Urothelium cell line (cell line): ENCODE results near the gene ITGAX.
"Not testable (repeated sequence)": the region's sequence is repeated elsewhere in the genome, so short reads cannot be mapped to it uniquely, and the experiment has no call there.

Experiments
- DNase-seq: peaks from one replicate; pipeline ENCODE4 v3.0.0; 2011; ENCODE audit warnings: low spot score, mixed read lengths
- FAIRE-seq: peaks from 2 replicates; lab custom pipeline; 2011; peaks lifted over from hg19 to GRCh38; lab: Jason Lieb, UNC

ITGAX gene

GRCh38 chr16:31354394-31355291 lies at the start of gene ITGAX:
ITGAX (plus strand) TSS chr16:31355176; CDS start chr16:31355255, 79 bp downstream.
- FAIRE-seq: peak; percentile 20
- DNase-seq: peak; percentile 79

DNA sequence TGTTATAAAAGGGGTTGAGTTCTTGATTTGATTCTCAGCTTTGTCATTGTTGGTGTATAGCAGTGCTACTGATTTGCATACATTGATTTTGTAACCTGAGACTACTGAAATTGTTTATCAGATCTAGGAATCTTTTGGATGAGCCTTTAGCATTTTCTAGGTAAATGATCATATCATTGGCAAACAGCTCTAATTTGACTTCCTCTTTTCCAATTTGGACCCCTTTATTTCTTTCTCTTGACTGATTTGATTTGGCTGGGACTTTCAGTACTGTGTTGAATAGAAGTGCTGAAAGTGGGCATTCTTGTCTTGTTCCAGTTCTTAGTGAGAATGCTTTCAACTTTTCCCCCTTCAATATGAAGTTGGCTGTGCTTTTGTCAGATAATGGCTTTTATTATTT lies 49.8 kb upstream of the ITGAX start:
- FAIRE-seq: no peak
- no peak for DNase-seq

DNA sequence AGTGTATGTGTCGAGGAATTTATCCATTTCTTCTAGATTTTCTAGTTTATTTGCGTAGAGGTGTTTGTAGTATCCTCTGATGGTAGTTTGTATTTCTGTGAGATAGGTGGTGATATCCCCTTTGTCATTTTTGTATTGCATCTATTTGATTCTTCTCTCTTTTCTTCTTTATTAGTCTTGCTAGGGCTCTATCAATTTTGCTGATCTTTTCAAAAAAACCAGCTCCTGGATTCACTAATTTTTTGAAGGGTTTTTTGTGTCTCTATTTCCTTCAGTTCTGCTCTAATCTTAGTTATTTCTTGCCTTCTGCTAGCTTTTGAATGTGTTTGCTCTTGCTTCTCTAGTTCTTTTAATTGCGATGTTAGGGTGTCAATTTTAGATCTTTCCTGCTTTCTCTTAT lies 46.6 kb upstream of the ITGAX start:
- DNase-seq, FAIRE-seq: not testable (repeated sequence)

DNA sequence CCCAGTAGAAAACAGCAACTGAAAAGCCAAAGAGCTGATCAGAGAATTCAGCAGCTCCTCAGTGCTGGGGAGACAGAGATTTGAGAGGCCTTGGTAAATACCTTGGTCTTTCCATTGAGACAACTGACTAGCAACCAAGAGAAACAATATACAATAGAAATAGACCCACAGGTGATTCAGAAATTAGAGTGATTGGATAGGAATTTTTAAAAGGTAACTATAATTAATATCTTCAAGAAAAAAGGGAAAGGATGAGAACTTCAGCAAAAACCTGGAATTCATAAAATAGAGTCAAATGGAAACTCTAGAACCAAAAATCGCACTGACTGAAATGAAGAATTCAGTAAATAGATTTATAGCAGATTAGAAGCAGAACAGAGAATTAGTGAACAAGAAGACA lies 32.5 kb upstream of the ITGAX start:
- FAIRE-seq: no peak
- DNase-seq: no peak

GRCh38 chr16:31323959-31324629 lies 30.9 kb upstream of the ITGAX start:
- DNase-seq (no peak), FAIRE-seq (no peak)

DNA sequence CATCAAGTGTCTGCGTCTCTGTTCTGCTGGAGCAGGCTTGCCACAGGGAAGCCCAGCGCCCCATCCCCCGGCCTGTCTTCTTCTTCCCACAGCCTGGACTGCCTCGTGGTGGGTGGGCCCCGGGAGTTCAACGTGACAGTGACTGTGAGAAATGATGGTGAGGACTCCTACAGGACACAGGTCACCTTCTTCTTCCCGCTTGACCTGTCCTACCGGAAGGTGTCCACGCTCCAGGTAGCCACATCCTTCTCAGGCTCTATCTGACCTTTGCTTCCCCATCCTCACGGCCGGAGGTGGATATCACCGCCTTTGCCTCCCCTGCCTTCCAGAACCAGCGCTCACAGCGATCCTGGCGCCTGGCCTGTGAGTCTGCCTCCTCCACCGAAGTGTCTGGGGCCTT lies 29.8 kb upstream of the ITGAX start:
- DNase-seq (no peak), FAIRE-seq (no peak)

GRCh38 chr16:31327646-31328225 lies 27.2 kb upstream of the ITGAX start:
- FAIRE-seq: no peak

GRCh38 chr16:31328322-31329052 lies 26.5 kb upstream of the ITGAX start:
- FAIRE-seq (peak; percentile 92), DNase-seq (no peak)

More at GRCh38 chr16:31327646-31328225, 27.2 kb upstream of the ITGAX start:
- no peak for DNase-seq

DNA sequence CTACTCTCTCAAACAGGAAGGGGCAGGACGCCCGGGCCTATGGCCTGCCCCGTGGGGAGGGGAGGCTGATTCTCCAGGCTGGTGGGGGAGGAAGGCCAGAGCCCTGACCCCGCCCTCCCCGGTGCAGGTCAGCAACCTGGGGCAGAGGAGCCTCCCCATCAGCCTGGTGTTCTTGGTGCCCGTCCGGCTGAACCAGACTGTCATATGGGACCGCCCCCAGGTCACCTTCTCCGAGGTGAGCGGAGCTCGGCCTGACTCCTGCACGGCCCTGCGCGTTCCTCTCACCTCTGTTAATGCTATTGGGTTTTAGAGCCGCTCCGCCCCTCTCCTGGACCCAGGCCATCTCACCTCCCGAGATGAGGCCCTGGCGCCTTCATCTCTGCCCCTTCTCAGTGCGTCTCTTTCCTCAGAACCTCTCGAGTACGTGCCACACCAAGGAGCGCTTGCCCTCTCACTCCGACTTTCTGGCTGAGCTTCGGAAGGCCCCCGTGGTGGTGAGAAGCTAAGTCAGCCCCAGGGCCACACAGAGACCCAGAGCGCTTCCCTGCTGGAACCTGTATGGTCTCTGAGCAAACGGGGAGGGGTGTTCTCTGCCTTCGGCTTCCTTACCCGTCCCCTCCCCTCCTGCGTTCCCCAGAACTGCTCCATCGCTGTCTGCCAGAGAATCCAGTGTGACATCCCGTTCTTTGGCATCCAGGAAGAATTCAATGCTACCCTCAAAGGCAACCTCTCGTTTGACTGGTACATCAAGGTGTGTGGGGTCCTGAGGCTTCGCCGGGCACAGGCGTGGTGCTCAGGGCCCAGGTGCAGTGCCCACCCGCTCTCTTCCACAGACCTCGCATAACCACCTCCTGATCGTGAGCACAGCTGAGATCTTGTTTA lies 25.1 kb upstream of the ITGAX start:
- no peak for FAIRE-seq
- no peak for DNase-seq

DNA sequence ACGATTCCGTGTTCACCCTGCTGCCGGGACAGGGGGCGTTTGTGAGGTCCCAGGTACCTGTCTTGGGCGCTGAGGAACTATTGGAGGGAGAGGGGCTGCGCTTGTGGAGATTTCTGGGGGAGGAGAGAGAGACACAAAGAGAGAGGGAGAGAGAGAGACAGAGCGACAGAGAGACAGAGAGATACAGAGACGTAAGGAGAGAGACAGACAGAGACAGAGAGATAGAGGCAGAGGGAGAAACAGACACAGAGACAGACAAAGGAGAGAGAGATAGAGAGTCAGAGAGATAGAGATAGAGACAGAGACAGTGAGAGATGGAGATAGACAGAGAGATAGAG lies 24.5 kb upstream of the ITGAX start:
- FAIRE-seq: no peak
- DNase-seq: no peak

GRCh38 chr16:31331141-31331764 lies 23.7 kb upstream of the ITGAX start:
- DNase-seq: peak; percentile 32
- no peak for FAIRE-seq

DNA sequence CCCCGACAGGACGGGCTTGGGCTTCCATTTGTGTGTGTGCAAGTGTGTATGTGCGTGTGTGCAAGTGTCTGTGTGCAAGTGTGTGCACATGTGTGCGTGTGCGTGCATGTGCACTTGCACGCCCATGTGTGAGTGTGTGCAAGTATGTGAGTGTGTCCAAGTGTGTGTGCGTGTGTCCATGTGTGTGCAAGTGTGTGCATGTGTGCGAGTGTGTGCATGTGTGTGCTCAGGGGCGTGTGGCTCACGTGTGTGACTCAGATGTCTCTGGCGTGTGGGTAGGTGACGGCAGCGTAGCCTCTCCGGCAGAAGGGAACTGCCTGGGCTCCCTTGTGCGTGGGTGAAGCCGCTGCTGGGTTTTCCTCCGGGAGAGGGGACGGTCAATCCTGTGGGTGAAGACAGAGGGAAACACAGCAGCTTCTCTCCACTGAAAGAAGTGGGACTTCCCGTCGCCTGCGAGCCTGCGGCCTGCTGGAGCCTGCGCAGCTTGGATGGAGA lies 23.1 kb upstream of the ITGAX start:
- DNase-seq (no peak), FAIRE-seq (peak; percentile 86)

DNA sequence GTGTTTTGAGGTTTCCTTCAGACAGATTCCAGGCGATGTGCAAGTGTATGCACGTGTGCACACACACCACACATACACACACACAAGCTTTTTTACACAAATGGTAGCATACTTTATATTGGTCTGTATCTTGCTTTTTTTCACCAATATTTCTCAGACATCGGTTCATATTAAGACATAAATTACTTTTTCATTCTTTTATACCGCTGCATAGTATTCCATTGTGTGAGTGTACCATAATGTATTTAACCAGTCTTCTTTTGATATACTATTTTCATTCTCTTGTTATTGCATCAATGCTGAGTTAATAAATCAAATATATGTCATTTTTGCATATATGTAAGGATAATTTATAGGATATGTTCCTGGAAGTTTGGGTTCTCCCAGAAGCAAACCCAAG lies 22.4 kb upstream of the ITGAX start:
- no peak for FAIRE-seq
- no peak for DNase-seq

GRCh38 chr16:31333686-31334649 lies 21.0 kb upstream of the ITGAX start:
- DNase-seq (peak; percentile 44), FAIRE-seq (no peak)

GRCh38 chr16:31334934-31335333 lies 20.0 kb upstream of the ITGAX start:
- no peak for DNase-seq
- FAIRE-seq: no peak

- no peak for FAIRE-seq
- DNase-seq: no peak
Measured at GRCh38 chr16:31335431-31335830, 19.5 kb upstream of the ITGAX start.

GRCh38 chr16:31338166-31338685 lies 16.8 kb upstream of the ITGAX start:
- FAIRE-seq, DNase-seq: not testable (repeated sequence)

- FAIRE-seq (no peak), DNase-seq (no peak)
Measured at GRCh38 chr16:31344712-31345111, 10.3 kb upstream of the ITGAX start.
